Parathyroid adenoma (tissue), 2 donors: ENCODE data around the gene MYZAP.

Experiments used
- H2AFZ ChIP-seq: fragments of 300-600 bp; sonication (generic); one replicate; pipeline ENCODE4 v1.7.0; 2017; ENCODE audit warnings: antibody characterized with exemption, mild to moderate bottlenecking
- H3K27ac ChIP-seq: fragments of 300-600 bp; sonication (generic); one replicate; pipeline ENCODE4 v1.7.0; 2017
- H3K27me3 ChIP-seq: fragments of 300-600 bp; sonication (generic); one replicate; pipeline ENCODE4 v1.7.0; 2017; ENCODE audit warnings: low read length; ENCODE audit not compliant: control insufficient read depth, insufficient read depth
- H3K36me3 ChIP-seq: fragments of 300-600 bp; sonication (generic); one replicate; pipeline ENCODE4 v1.7.0; 2017; ENCODE audit warnings: low read length; ENCODE audit not compliant: control insufficient read depth, insufficient read depth
- H3K4me1 ChIP-seq: fragments of 300-600 bp; sonication (generic); one replicate; pipeline ENCODE4 v1.7.0; 2017; ENCODE audit warnings: control low read depth
- H3K4me2 ChIP-seq: fragments of 300-600 bp; sonication (generic); one replicate; pipeline ENCODE4 v1.7.0; 2017; ENCODE audit warnings: low read length
- H3K4me3 ChIP-seq: fragments of 300-600 bp; sonication (generic); one replicate; pipeline ENCODE4 v1.7.0; 2017; ENCODE audit warnings: low read depth, low read length
- H3K79me2 ChIP-seq: fragments of 300-600 bp; sonication (generic); one replicate; pipeline ENCODE4 v1.7.0; 2017; ENCODE audit warnings: control low read depth
- H3K9ac ChIP-seq: fragments of 300-600 bp; sonication (generic); one replicate; pipeline ENCODE4 v1.7.0; 2017; ENCODE audit warnings: mild to moderate bottlenecking
- H3K9me3 ChIP-seq: fragments of 300-600 bp; sonication (generic); one replicate; pipeline ENCODE4 v1.7.0; 2017; ENCODE audit warnings: low read length; ENCODE audit not compliant: control insufficient read depth
- TF ChIP-seq, protein P1 (sequence below): fragments of 300-600 bp; sonication (generic); IDR thresholded peaks from one replicate; pipeline ENCODE4 v1.7.0; 2017; ENCODE audit warnings: antibody characterized with exemption, mild to moderate bottlenecking
- donor health status: primary hyperparathyroidism.

MYZAP gene

GRCh38 chr15:57618325-57618724 lies 26.6 kb downstream of the MYZAP start:
- Histone ChIP-seq H3K36me3 (no peaks in the 10 kb centered on the region), H3K4me3 (no peak overlapping the region), H3K9ac (no peak overlapping the region), H3K4me2 (no peak overlapping the region), H3K27ac (no peak overlapping the region), H3K9me3 (no peaks in the 10 kb centered on the region), H3K79me2 (no peaks in the 10 kb centered on the region), H3K27me3 (no peaks in the 10 kb centered on the region), H3K4me1 (no peaks in the 10 kb centered on the region), H2AFZ (no peak overlapping the region)
- TF ChIP-seq, protein P1, sequence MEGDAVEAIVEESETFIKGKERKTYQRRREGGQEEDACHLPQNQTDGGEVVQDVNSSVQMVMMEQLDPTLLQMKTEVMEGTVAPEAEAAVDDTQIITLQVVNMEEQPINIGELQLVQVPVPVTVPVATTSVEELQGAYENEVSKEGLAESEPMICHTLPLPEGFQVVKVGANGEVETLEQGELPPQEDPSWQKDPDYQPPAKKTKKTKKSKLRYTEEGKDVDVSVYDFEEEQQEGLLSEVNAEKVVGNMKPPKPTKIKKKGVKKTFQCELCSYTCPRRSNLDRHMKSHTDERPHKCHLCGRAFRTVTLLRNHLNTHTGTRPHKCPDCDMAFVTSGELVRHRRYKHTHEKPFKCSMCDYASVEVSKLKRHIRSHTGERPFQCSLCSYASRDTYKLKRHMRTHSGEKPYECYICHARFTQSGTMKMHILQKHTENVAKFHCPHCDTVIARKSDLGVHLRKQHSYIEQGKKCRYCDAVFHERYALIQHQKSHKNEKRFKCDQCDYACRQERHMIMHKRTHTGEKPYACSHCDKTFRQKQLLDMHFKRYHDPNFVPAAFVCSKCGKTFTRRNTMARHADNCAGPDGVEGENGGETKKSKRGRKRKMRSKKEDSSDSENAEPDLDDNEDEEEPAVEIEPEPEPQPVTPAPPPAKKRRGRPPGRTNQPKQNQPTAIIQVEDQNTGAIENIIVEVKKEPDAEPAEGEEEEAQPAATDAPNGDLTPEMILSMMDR: no peak

DNA sequence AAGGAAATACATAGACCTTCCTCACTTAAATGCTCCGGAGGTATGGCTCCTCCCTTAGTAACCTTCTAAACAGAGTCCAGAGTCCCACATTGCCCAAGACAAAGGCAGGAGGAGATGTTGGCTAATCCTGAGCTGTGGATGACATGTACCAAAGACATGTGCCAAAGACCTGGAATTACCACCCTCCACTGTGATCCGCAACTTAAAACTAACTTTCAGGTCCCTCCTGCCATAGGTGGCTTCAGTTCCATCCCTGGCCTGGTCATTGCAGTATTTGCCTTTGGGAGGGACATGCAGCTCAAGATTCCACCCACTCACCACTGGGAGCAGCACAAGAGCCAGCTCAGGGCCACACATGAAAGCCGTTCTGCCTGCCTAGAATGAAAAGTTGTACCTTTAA lies 28.0 kb downstream of the MYZAP start:
- no peak overlapping the region for H2AFZ ChIP-seq
- no peak overlapping the region for H3K4me2 ChIP-seq
- no peaks in the 10 kb centered on the region for H3K27me3 ChIP-seq
- H3K9me3 ChIP-seq: no peaks in the 10 kb centered on the region
- H3K9ac ChIP-seq: no peak overlapping the region
- no peaks in the 10 kb centered on the region for H3K4me1 ChIP-seq
- H3K4me3 ChIP-seq: no peak overlapping the region
- H3K27ac ChIP-seq: no peak overlapping the region
- TF ChIP-seq, protein P1: no peak
- no peaks in the 10 kb centered on the region for H3K36me3 ChIP-seq
- H3K79me2 ChIP-seq: no peaks in the 10 kb centered on the region

DNA sequence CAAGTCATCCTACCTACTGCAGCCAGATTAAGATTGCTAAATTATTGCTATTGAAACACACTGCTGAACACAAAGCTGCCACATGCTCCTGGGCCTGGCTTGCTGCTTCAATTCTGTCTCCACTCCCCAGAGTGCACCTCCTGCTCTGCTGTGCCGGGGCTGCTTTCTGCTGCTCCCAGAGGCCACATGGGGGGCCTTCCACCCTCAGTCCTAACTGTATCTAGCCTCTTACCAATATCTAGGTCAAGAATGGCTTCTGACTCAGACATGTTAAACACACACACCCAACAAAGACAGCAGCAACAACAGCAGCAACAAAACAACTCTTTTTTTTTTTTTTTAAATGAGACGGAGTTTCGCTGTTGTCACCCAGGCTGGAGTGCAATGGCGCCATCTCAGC lies 33.0 kb downstream of the MYZAP start:
- Histone ChIP-seq H3K4me2 (no peak overlapping the region), H3K27ac (no peak overlapping the region), H3K4me1 (no peaks in the 10 kb centered on the region), H3K36me3 (no peaks in the 10 kb centered on the region), H3K79me2 (no peaks in the 10 kb centered on the region), H3K4me3 (no peak overlapping the region), H3K27me3 (no peaks in the 10 kb centered on the region), H2AFZ (no peak overlapping the region), H3K9me3 (no peaks in the 10 kb centered on the region), H3K9ac (no peak overlapping the region)
- TF ChIP-seq, protein P1: no peak

GRCh38 chr15:57625703-57626448 lies 34.2 kb downstream of the MYZAP start:
- Histone ChIP-seq H3K9ac (no peak overlapping the region), H3K36me3 (no peaks in the 10 kb centered on the region)

More at GRCh38 chr15:57625703-57626448, 34.2 kb downstream of the MYZAP start:
- Histone ChIP-seq H3K79me2 (no peaks in the 10 kb centered on the region), H3K27me3 (no peaks in the 10 kb centered on the region), H3K4me2 (no peak overlapping the region), H3K27ac (no peak overlapping the region), H2AFZ (no peak overlapping the region), H3K4me1 (no peaks in the 10 kb centered on the region), H3K4me3 (no peak overlapping the region), H3K9me3 (no peaks in the 10 kb centered on the region)
- TF ChIP-seq, protein P1: no peak
